K562 (cell line): ENCODE measurements around the gene SP2. TPM values are rescaled to one million over a fixed set of nuclear protein-coding genes. Genes with fewer than 3 reads are reported as not detected.

Experiments used
- BHLHE40 ChIP-seq: IDR thresholded peaks from 2 replicates; pipeline ENCODE4 v1.6.1; 2011; ENCODE audit warnings: low read length, improper control_type of control experiment
- BMI1 ChIP-seq: fragments of 150-350 bp; IDR thresholded peaks from 2 replicates; pipeline ENCODE4 v1.6.1; 2014; ENCODE audit warnings: low read length
- CEBPZ ChIP-seq: fragments of 150-350 bp; IDR thresholded peaks from 2 replicates; pipeline ENCODE4 v1.6.1; 2014; ENCODE audit warnings: low read depth, mild to moderate bottlenecking, low read length, borderline replicate concordance
- DIDO1 ChIP-seq: fragments of 450-650 bp; IDR thresholded peaks from 2 replicates; pipeline ENCODE4 v1.6.1; 2016; ENCODE audit warnings: low read depth, missing biosample characterization, missing genetic modification characterization
- DPF2 ChIP-seq: fragments of 450-650 bp; IDR thresholded peaks from 2 replicates; pipeline ENCODE4 v1.6.1; 2016
- ELF2 ChIP-seq: fragments of 250-450 bp; sonication (Bioruptor Pico); IDR thresholded peaks from 2 replicates; pipeline ENCODE4 v1.5.0; 2021; ENCODE audit warnings: mild to moderate bottlenecking
- FOXP1 ChIP-seq: sonication (generic); formaldehyde crosslinking; IDR thresholded peaks from 2 replicates; pipeline ENCODE4 v1.8.0; 2022; ENCODE audit warnings: mild to moderate bottlenecking, missing genetic modification reagents
- HDAC1 ChIP-seq, 2 experiments: fragments of 450-650 bp; IDR thresholded peaks; 2 replicates each; pipeline ENCODE4 v1.6.1; 2016 to 2017; ENCODE audit warnings: inconsistent platforms in 1 of 2, mild to moderate bottlenecking in 1 of 2, moderate library complexity in 1 of 2
- KDM5B ChIP-seq: fragments of 200-600 bp; sonication (generic); IDR thresholded peaks from 2 replicates; pipeline ENCODE4 v1.6.1; 2012; ENCODE audit warnings: low read depth, mild to moderate bottlenecking, moderate library complexity, low read length, control low read depth, inconsistent platforms; ENCODE audit not compliant: insufficient replicate concordance
- MBD2 ChIP-seq: sonication (generic); IDR thresholded peaks from 2 replicates; pipeline ENCODE4 v1.6.1; 2016; ENCODE audit warnings: low read depth, borderline replicate concordance
- MEF2D ChIP-seq: conservative IDR thresholded peaks from 2 replicates; pipeline ENCODE4 v1.6.1; 2016; ENCODE audit warnings: low read depth, missing genetic modification characterization, missing compliant biosample characterization
- MIER1 ChIP-seq: fragments of 450-650 bp; IDR thresholded peaks from 2 replicates; pipeline ENCODE4 v1.6.1; 2016; ENCODE audit warnings: antibody characterized with exemption, mild to moderate bottlenecking, low read depth
- PHF20 ChIP-seq: fragments of 450-650 bp; IDR thresholded peaks from 2 replicates; pipeline ENCODE4 v1.6.1; 2018; ENCODE audit not compliant: partially characterized antibody
- PHF21A ChIP-seq: fragments of 450-650 bp; IDR thresholded peaks from 2 replicates; pipeline ENCODE4 v1.6.1; 2017; ENCODE audit warnings: low read depth, borderline replicate concordance
- RAD51 ChIP-seq: fragments of 450-650 bp; IDR thresholded peaks from 2 replicates; pipeline ENCODE4 v1.7.1; 2016; ENCODE audit warnings: low read depth, mild to moderate bottlenecking, borderline replicate concordance
- SREBF2 ChIP-seq: sonication (generic); formaldehyde crosslinking; IDR thresholded peaks from 2 replicates; pipeline ENCODE4 v1.4.0; 2020; ENCODE audit warnings: mild to moderate bottlenecking, missing genetic modification reagents
- TEAD2 ChIP-seq: fragments of 450-650 bp; IDR thresholded peaks from 2 replicates; pipeline ENCODE4 v1.6.1; 2016; ENCODE audit warnings: missing genetic modification characterization, control low read depth, missing compliant biosample characterization
- ZBTB9 ChIP-seq: fragments of 450-650 bp; formaldehyde crosslinking; IDR thresholded peaks from 2 replicates; pipeline ENCODE4 v1.4.0; 2020; ENCODE audit warnings: mild to moderate bottlenecking, moderate library complexity
- ZNF3 ChIP-seq: fragments of 250-450 bp; sonication (Bioruptor Pico); IDR thresholded peaks from 2 replicates; pipeline ENCODE4 v1.5.0; 2021; ENCODE audit warnings: mild to moderate bottlenecking, moderate library complexity
- ZNF311 ChIP-seq: fragments of 250-450 bp; sonication (Bioruptor Pico); IDR thresholded peaks from 2 replicates; pipeline ENCODE4 v1.4.0; 2020; ENCODE audit warnings: mild to moderate bottlenecking, moderate library complexity
- ZNF431 ChIP-seq: sonication (generic); formaldehyde crosslinking; IDR thresholded peaks from 2 replicates; pipeline ENCODE4 v1.8.0; 2022; ENCODE audit warnings: mild to moderate bottlenecking, missing genetic modification reagents
- ZNF444 ChIP-seq: fragments of 250-450 bp; sonication (Bioruptor Pico); IDR thresholded peaks from 2 replicates; pipeline ENCODE4 v1.4.0; 2020; ENCODE audit warnings: mild to moderate bottlenecking, moderate library complexity
- ZNF589 ChIP-seq: fragments of 200-800 bp; sonication (Bioruptor generic); IDR thresholded peaks from 2 replicates; pipeline ENCODE4 v1.6.1; 2016; ENCODE audit warnings: low read depth, missing genetic modification characterization, missing compliant biosample characterization
- ZSCAN32 ChIP-seq: fragments of 450-650 bp; formaldehyde crosslinking; IDR thresholded peaks from 2 replicates; pipeline ENCODE4 v1.4.0; 2020; ENCODE audit warnings: mild to moderate bottlenecking, moderate library complexity
- ZZZ3 ChIP-seq: fragments of 450-650 bp; IDR thresholded peaks from 2 replicates; pipeline ENCODE4 v1.6.1; 2016; ENCODE audit warnings: antibody characterized with exemption, mild to moderate bottlenecking, moderate library complexity
- polyA plus RNA-seq, 8 experiments: library from polyadenylated mRNA; depleted of rRNA in 4 of 8; stranded (reverse) in 5 of 8; unstranded in 3 of 8; fragments of >200 nt; fragmentation: Nextera tagmentation in 2 of 8; fragmentation: Illumina TruSeq in 1 of 8; extraction: Ambion mirVana in 2 of 8; extraction: Trizol in 1 of 8; gene quantifications; 2 replicates each; pipeline versions ENCODE4 v1.2.1 to v1.2.3, GENCODE V29; 2011 to 2014; ENCODE audit warnings: inconsistent platforms in 1 of 8, missing spikeins in 1 of 8
- total RNA-seq, 7 experiments: library from RNA; depleted of rRNA in 6 of 7; stranded (reverse); fragments of >200 nt in 6 of 7; fragmentation: Illumina TruSeq in 2 of 7; extraction: Trizol in 2 of 7; gene quantifications; 2 replicates each; pipeline versions ENCODE4 v1.2.1 to v1.2.3, GENCODE V29; 2011 to 2021; ENCODE audit warnings: low replicate concordance in 1 of 7

Gene SP2
- total and polyA plus RNA-seq, 9 of the 15 experiments (the other 6 are each of a cell fraction or from before 2014, with no cell fraction given), result 0.77 to 22.3 (median 2.3) TPM

- TF ChIP-seq ELF2 (CRISPR knock-in tag) (peak; percentile 63), FOXP1 (CRISPR knock-in tag) (peak; percentile 32; the same call in 1 of the 2 replicates), TEAD2 (tag) (no peak), ZSCAN32 (CRISPR knock-in tag) (no peak), MEF2D (tag) (no peak), ZNF431 (CRISPR knock-in tag) (no peak), ZZZ3 (no peak), KDM5B (peak; percentile 79), ZNF589 (CRISPR knock-in tag) (peak; percentile 80), DPF2 (no peak), PHF20 (peak; percentile 12), MIER1 (no peak; the same call in 1 of the 2 replicates), ZNF311 (no peak), SREBF2 (CRISPR knock-in tag) (peak; percentile 77; the same call in 1 of the 2 replicates), CEBPZ (peak; percentile 49; the same call in 1 of the 2 replicates), PHF21A (0 out of 2 replicates have a peak, but pooled peaks have one; percentile 13), RAD51 (peak; percentile 82; the same call in 1 of the 2 replicates), BHLHE40 (peak; percentile 82), ZNF444 (CRISPR knock-in tag) (no peak), HDAC1 (IDR thresholded peaks at IDR 0.05) (peak in 1 of 2 experiments; percentile 95; a peak in 2 of 4 replicates), MBD2 (peak; percentile 97), ZNF3 (CRISPR knock-in tag) (no peak), ZBTB9 (peak; percentile 42; the same call in 1 of the 2 replicates), DIDO1 (tag) (no peak), BMI1 (no peak)
Observed at GRCh38 chr17:47941246-47942095, 45.4 kb downstream of the SP2 start, which contains the start of gene PNPO (continued).
